ENCODE measurements around the gene PRKX.
"Not testable (repeated sequence)": the region's sequence is repeated elsewhere in the genome, so short reads cannot be mapped to it uniquely, and the experiment has no call there.

Gene PRKX

GRCh38 chrX:3695536-3695935 lies 17.9 kb downstream of the PRKX start:
- FAIRE-seq (no peak), DNase-seq (ENCODE audit: insufficient read length, low spot score) (no peak)
- TF ChIP-seq PAX5 (IDR thresholded peaks at IDR 0.05; ENCODE audit: insufficient read depth, low read length, severe bottlenecking) (no peak), POLR2A (IDR thresholded peaks at IDR 0.05; ENCODE audit: low read depth, low read length) (no peak)

GRCh38 chrX:3690140-3690539 lies 23.3 kb downstream of the PRKX start:
- TF ChIP-seq POLR2AphosphoS5 (IDR thresholded peaks at IDR 0.05; ENCODE audit: low read depth, low read length), result no peak
- no peak for TF ChIP-seq POU2F2 (IDR thresholded peaks at IDR 0.05; ENCODE audit: low read depth, low read length)
- no peak for DNase-seq (ENCODE audit: insufficient read length, low spot score)
- peak; percentile 77 for FAIRE-seq

- FAIRE-seq; DNase-seq (ENCODE audit: insufficient read length, low spot score): not testable (repeated sequence)
Measured at GRCh38 chrX:3683236-3683635, 30.2 kb downstream of the PRKX start.

- FAIRE-seq (no peak), DNase-seq (ENCODE audit: insufficient read length, low spot score) (no peak)
- TF ChIP-seq POLR2AphosphoS5 (IDR thresholded peaks at IDR 0.05; ENCODE audit: low read depth, low read length), result no peak
- no peak for TF ChIP-seq POLR2A (IDR thresholded peaks at IDR 0.05; ENCODE audit: low read depth, low read length)
- no peak for TF ChIP-seq TAF1 (IDR thresholded peaks at IDR 0.05; ENCODE audit: low read depth, low read length)
- TF ChIP-seq PAX5 (IDR thresholded peaks at IDR 0.05; ENCODE audit: insufficient read depth, low read length, severe bottlenecking), result no peak
- TF ChIP-seq SPI1 (IDR thresholded peaks at IDR 0.05; ENCODE audit: low read depth, low read length), result no peak
- TF ChIP-seq POU2F2 (IDR thresholded peaks at IDR 0.05; ENCODE audit: low read depth, low read length), result no peak
Measured at GRCh38 chrX:3680459-3680858, 33.0 kb downstream of the PRKX start.

GRCh38 chrX:3679669-3680068 lies 33.8 kb downstream of the PRKX start:
- DNase-seq (ENCODE audit: insufficient read length, low spot score) (no peak), FAIRE-seq (no peak)
- TF ChIP-seq TAF1 (IDR thresholded peaks at IDR 0.05; ENCODE audit: low read depth, low read length), result no peak
- TF ChIP-seq POLR2AphosphoS5 (IDR thresholded peaks at IDR 0.05; ENCODE audit: low read depth, low read length), result no peak
- no peak for TF ChIP-seq PAX5 (IDR thresholded peaks at IDR 0.05; ENCODE audit: insufficient read depth, low read length, severe bottlenecking)
- no peak for TF ChIP-seq SPI1 (IDR thresholded peaks at IDR 0.05; ENCODE audit: low read depth, low read length)
- TF ChIP-seq POU2F2 (IDR thresholded peaks at IDR 0.05; ENCODE audit: low read depth, low read length), result no peak
- TF ChIP-seq POLR2A (IDR thresholded peaks at IDR 0.05; ENCODE audit: low read depth, low read length), result no peak

- TF ChIP-seq POU2F2 (IDR thresholded peaks at IDR 0.05; ENCODE audit: low read depth, low read length) (no peak), SPI1 (IDR thresholded peaks at IDR 0.05; ENCODE audit: low read depth, low read length) (no peak), POLR2A (IDR thresholded peaks at IDR 0.05; ENCODE audit: low read depth, low read length) (no peak), POLR2AphosphoS5 (IDR thresholded peaks at IDR 0.05; ENCODE audit: low read depth, low read length) (no peak), TAF1 (IDR thresholded peaks at IDR 0.05; ENCODE audit: low read depth, low read length) (no peak), PAX5 (IDR thresholded peaks at IDR 0.05; ENCODE audit: insufficient read depth, low read length, severe bottlenecking) (no peak)
- no peak for FAIRE-seq
- no peak for DNase-seq (ENCODE audit: insufficient read length, low spot score)
Measured at GRCh38 chrX:3678328-3678727, 35.1 kb downstream of the PRKX start.

- no peak for DNase-seq (ENCODE audit: insufficient read length, low spot score)
- no peak for FAIRE-seq
- no peak for TF ChIP-seq POLR2AphosphoS5 (IDR thresholded peaks at IDR 0.05; ENCODE audit: low read depth, low read length)
- no peak for TF ChIP-seq POLR2A (IDR thresholded peaks at IDR 0.05; ENCODE audit: low read depth, low read length)
- no peak for TF ChIP-seq POU2F2 (IDR thresholded peaks at IDR 0.05; ENCODE audit: low read depth, low read length)
- no peak for TF ChIP-seq PAX5 (IDR thresholded peaks at IDR 0.05; ENCODE audit: insufficient read depth, low read length, severe bottlenecking)
- no peak for TF ChIP-seq SPI1 (IDR thresholded peaks at IDR 0.05; ENCODE audit: low read depth, low read length)
- TF ChIP-seq TAF1 (IDR thresholded peaks at IDR 0.05; ENCODE audit: low read depth, low read length), result no peak
Measured at GRCh38 chrX:3674881-3675280, 38.6 kb downstream of the PRKX start.

GRCh38 chrX:3669841-3670475 lies 43.5 kb downstream of the PRKX start:
- FAIRE-seq (no peak), DNase-seq (ENCODE audit: insufficient read length, low spot score) (no peak)
- TF ChIP-seq POU2F2 (IDR thresholded peaks at IDR 0.05; ENCODE audit: low read depth, low read length), result no peak

GRCh38 chrX:3666975-3667374 lies 46.5 kb downstream of the PRKX start:
- DNase-seq (ENCODE audit: insufficient read length, low spot score) (no peak), FAIRE-seq (no peak)
- TF ChIP-seq POU2F2 (IDR thresholded peaks at IDR 0.05; ENCODE audit: low read depth, low read length) (no peak), SPI1 (IDR thresholded peaks at IDR 0.05; ENCODE audit: low read depth, low read length) (no peak), PAX5 (IDR thresholded peaks at IDR 0.05; ENCODE audit: insufficient read depth, low read length, severe bottlenecking) (no peak), POLR2A (IDR thresholded peaks at IDR 0.05; ENCODE audit: low read depth, low read length) (no peak), POLR2AphosphoS5 (IDR thresholded peaks at IDR 0.05; ENCODE audit: low read depth, low read length) (no peak), TAF1 (IDR thresholded peaks at IDR 0.05; ENCODE audit: low read depth, low read length) (no peak)

- no peak for FAIRE-seq
- no peak for DNase-seq (ENCODE audit: insufficient read length, low spot score)
- TF ChIP-seq SPI1 (IDR thresholded peaks at IDR 0.05; ENCODE audit: low read depth, low read length), result no peak
- no peak for TF ChIP-seq PAX5 (IDR thresholded peaks at IDR 0.05; ENCODE audit: insufficient read depth, low read length, severe bottlenecking)
- TF ChIP-seq POU2F2 (IDR thresholded peaks at IDR 0.05; ENCODE audit: low read depth, low read length), result no peak
- TF ChIP-seq POLR2AphosphoS5 (IDR thresholded peaks at IDR 0.05; ENCODE audit: low read depth, low read length), result no peak
- TF ChIP-seq TAF1 (IDR thresholded peaks at IDR 0.05; ENCODE audit: low read depth, low read length), result no peak
- TF ChIP-seq POLR2A (IDR thresholded peaks at IDR 0.05; ENCODE audit: low read depth, low read length), result no peak
Measured at GRCh38 chrX:3664921-3665320, 48.5 kb downstream of the PRKX start.
